Activated CD4-positive, alpha-beta T cell treated with anti-CD3 and anti-CD28 coated beads, Interleukin-10, Interleukin-2, amounts not matched to agents 100 ng/mL and 50 ng/mL, durations not matched to agents 16 hours and 8 hours (primary cell): ENCODE results near the gene ERBB2.

Experiments
- DNase-seq: peaks from one replicate; pipeline ENCODE4 v3.0.0-alpha.2; 2020

ERBB2 gene

DNA sequence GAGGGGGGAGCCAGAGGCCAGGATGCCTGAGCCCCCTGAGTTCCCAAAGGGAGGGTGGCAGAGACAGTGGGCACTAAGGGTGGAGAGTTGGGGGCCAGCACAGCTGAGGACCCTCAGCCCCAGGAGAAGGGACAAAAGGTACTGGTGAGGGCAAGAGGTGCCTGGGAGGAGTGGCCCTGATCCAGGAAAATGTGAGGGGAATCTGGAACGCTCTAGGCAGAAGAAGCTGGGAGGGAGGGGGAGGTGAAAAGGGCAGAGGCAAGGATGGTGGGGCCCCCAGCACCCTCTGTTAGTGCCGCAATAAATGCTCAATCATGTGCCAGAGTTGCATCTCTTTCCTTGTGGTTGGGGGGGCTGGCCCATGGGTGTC, 33.6 kb upstream of the ERBB2 start:
- no peak for DNase-seq

DNA sequence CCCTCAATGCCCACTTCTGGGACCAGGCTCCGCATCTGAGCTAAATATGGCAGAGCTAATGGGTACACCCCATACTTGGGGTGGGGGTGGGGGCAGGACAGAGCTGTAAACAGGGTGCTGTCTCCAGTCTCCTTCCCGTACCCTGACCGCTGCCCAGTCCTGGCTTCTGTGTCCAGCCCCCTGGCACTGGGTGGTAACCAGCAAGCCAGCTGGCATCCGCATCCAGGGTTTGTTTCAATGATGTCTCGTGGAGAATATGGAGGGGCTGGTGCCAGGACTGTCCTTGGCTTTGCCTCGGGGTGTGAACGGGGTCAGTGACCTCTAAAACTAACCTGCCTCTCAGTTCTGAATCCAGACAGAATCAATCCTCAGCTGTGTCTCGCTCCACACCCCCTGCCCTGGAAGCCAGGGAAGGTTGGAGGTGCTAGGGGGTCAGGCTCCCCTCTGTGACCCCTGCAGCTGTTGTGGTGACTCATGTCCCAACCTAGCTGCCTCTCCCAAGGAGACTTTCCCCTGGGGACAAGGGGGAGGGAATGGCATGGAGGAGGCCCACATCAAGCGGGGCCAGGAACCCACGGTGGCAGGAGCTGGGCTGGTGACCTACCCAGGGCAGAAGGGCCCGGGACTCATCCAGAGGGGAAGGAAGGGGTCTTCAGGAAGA, 33.1 kb upstream of the ERBB2 start:
- DNase-seq = no peak

DNA sequence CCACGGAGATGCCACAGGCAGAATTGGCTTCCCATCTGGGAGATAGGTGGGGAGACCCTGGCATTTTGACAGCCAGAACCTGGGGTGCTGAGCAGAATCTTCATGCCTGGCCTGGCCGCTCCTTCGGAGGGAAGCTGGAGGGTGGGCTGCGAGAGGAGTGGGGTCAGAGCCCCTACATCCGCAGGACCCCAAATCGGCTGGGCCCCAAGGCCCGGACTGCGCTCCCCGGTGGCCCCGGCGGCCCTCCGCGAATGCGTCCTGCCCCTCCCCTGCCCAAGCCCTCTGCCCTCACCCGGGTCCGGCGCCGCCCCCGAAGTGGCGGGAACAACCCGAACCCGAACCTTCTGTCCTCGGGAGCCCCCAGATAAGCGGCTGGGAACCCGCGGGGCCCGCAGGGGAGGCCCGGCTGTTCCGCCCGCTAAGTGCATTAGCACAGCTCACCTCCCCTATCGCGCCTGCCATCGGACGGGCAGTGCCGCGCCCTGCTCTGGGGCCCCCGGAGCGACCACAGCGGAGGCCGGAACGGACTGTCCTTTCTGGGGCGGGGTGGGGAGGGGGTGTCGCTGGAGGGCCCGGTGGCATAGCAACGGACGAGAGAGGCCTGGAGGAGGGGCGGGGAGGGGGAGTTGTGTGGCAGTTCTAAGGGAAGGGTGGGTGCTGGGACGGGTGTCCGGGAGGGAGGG, 32.5 kb upstream of the ERBB2 start:
- no peak for DNase-seq

DNA sequence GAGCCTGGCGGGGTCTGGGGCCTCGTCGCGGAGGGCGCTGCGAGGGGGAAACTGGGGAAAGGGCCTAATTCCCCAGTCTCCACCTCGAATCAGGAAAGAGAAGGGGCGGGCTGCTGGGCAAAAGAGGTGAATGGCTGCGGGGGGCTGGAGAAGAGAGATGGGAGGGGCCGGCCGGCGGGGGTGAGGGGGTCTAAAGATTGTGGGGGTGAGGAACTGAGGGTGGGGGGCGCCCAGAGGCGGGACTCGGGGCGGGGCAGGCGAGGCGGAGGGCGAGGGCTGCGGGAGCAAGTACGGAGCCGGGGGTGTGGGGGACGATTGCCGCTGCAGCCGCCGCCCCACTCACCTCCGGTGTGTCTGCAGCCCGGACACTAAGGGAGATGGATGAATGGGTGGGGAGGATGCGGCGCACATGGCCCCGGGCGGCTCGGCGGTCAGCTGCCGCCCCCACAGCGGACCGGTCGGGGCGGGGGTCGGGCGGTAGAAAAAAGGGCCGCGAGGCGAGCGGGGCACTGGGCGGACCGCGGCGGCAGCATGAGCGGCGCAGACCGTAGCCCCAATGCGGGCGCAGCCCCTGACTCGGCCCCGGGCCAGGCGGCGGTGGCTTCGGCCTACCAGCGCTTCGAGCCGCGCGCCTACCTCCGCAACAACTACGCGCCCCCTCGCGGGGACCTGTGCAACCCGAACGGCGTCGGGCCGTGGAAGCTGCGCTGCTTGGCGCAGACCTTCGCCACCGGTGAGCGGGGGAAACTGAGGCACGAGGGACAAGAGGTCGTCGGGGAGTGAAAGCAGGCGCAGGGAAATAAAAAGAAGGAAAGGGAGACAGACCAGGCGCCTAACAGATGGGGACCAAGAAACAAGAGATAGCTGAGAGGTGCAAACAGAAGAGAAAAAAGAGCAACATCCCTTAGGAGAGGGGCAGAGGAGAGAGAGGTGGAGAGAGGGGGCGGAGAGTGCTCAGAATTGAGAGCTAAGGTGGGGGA, 31.6 kb upstream of the ERBB2 start, which contains the start of gene PNMT:
TSS of gene PNMT (plus strand) at position 509 of the 980 bp plus-strand sequence. CDS start at position 532, 23 bp downstream.
- peak; percentile 73 for DNase-seq

DNA sequence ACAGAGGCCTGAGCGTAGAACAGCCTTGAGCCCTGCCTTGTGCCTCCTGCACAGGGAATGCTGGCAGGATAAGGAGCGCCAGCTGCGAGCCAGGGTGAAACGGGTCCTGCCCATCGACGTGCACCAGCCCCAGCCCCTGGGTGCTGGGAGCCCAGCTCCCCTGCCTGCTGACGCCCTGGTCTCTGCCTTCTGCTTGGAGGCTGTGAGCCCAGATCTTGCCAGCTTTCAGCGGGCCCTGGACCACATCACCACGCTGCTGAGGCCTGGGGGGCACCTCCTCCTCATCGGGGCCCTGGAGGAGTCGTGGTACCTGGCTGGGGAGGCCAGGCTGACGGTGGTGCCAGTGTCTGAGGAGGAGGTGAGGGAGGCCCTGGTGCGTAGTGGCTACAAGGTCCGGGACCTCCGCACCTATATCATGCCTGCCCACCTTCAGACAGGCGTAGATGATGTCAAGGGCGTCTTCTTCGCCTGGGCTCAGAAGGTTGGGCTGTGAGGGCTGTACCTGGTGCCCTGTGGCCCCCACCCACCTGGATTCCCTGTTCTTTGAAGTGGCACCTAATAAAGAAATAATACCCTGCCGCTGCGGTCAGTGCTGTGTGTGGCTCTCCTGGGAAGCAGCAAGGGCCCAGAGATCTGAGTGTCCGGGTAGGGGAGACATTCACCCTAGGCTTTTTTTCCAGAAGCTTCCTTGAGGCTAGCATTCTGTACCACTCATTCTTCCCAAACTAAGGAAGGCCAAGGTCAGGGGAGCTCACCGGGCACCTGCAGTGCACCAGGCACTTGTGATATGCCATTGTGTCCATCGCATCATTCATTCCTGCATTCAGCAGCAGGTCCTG, 29.7 kb upstream of the ERBB2 start:
- no peak for DNase-seq

DNA sequence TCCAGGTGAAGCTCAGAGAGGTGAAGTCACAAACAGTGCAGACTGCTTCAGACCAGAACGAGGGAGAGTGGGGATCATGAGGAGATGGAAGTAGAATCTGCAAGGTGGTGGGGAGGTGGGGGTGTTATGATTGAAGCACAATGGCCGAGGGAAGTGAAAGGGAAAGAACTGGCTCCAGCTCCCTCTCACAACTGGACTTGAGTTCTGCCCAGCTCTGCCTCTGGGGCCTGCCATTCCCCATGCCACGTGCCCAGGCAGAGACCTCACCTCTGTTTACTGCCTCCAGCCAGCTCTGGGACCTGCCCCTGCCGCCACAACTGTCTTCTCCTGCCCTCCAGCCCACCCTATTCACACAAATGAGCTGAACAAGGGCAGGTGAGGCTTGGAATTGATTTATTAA, 29.1 kb upstream of the ERBB2 start:
- DNase-seq = no peak

DNA sequence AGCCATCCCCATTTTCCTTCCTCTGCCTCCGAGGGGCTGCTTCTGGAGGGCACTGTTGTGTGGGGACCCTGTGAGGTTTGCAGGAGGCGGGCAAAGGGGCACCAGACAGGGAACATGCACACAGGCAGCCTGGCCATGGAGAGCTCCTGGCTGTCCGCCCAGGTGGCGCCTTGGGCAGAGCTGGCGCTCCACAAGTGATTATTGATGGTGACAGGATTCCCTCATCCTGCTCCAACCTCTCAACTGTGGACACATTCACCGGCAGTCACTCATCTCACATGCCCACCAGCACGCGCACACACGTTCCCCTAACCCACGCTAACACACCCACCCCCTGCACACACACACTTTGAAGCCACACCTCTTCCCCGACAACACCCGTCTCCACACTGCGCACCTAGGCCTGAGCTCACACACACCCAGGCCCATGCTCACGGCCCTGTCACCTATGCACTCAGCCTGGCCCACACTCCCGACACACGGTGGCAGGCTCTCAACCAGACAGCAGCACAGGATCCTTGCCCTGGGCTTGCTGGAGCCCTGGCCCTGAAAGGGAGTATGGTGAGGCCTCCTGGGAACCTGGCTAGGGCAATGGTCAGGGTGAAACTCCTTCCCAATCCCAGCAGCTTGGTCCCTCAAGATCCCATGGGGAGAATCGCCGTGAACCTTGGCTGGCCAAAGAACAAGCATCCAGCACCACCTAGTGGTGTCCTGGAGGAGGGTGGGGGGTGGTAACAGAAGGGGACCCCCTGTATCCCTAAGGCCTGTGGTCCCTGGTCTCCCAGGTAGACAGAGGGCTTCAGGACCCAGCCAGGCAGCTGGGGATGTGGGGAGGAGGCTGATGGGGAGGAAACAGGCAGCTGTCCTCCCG, 28.0 kb upstream of the ERBB2 start:
- DNase-seq = no peak

DNA sequence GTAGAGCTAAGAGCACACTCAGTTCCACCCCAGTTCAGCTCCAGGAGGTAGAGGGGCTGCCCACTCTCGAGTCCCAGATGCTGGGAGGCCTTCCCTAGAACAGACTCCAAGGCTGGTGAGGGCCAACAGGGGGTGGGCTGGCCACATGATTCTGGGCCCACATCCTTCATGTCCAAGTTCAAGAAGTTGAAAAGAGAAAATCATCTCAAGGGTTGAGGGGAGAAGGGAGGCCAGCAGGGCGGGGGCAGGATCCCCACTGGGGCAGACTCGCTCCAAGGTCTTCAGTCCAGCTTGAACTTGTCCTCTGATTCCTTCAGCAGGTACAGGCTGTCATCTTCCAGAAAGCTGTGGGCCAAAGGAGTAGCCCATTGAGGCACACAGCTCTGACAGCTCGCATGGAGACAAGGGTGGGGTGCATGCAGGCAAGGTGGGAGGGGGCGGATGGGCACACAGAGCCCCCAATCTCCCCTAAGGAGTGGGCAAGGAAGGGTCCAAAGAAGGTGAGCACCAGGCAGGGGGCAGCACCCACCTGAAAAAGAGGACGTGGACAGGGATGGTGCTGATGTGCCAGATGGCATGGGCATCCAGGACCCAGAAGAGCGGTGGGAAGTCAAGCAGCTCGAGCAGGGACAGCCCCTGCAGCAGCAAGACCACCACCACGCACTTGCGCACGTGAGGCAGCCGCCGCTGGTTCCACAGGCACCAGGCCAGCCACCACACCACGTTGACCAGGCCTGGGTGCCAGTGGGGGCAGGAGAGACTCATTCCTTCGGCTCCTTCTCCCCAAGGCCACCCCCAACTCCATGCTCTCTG, 27.1 kb upstream of the ERBB2 start:
- no peak for DNase-seq

DNA sequence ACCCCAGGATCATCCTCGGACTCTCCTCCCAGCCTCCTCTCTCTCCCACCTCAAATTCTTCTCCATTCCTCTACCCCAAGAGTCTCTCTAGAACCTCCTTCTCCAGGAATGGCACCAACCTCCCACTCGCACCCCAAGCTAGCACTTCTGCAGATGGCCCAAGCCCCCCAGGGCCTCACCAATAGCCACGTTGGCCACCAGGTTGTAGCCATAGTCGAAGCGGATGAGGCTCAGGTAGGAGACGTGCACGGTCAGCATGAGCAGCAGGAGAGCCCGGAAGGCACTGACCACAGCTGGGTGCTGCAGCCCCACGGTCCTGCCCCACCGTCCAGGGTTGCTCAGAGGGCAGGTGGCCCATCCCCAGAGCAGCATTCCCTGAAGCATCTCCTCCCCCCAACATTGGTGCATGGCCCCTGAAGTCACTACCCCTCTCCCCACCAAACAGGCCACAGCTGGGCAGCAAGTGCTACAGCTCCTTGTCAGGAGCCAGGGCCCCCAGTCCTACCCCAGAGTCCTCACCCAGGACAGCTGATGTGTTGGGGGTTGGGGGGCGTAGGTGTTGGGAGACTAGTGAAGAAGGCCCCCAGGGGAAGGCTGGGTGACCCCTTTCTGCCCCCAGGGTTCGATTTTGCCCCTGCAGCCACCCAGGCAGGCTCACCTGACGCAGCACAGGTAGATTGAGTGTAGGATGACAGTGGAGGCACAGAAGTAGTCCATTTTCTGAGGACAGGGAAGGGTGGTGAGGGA, 26.4 kb upstream of the ERBB2 start:
- DNase-seq = no peak

DNA sequence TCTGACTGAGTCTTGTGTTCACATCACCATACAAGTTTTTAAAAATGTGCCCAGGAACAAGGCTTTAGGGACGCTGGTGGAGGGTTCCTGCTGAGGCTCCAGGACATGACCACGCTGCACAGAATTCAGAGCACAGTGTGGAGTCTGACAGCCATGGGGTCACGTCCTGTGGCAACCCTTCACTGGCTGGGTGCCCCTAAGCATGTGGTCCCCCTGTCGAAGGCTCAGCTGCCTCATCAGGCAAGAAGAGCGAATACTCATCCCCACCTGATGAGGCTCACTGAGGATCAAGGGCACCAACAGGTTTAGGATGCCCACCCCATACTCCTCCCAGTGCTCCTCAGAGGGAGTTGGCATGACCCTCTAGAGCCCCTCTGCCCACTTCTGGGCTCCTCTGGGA, 25.7 kb upstream of the ERBB2 start:
- no peak for DNase-seq

DNA sequence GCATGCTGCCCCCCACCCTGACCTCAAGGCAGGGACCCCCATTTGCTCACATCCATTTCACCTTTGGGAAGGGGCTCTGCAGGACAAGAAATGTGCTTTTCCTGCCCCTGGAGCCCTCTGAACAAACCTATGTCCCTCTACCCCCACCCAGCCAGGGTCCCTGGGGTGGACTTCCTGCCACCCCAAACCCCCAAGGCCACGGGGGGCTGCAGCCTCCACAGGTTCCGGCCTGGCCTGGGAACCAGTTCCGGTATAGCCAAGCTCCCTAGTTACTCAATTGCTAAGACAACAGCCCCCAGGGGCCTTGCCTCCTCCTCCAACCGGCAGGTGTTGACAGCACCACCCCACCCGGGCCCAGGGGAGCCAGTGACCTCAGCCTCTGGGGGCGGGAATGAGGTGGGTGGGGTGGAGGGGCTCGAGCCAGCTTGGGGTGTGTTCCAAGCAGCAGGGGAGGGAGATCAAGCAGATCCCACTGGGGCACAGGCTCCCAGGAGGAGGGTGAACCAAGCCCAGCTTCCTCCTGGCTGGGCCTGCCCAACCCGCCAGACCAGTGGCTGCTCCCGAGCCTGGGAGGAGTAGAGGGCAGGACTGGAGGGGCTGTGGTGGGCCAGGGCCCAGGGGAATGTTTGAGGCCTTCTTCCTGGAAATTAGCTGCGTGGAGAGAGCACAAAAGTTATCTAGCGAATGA, 25.0 kb upstream of the ERBB2 start:
- DNase-seq = no peak

DNA sequence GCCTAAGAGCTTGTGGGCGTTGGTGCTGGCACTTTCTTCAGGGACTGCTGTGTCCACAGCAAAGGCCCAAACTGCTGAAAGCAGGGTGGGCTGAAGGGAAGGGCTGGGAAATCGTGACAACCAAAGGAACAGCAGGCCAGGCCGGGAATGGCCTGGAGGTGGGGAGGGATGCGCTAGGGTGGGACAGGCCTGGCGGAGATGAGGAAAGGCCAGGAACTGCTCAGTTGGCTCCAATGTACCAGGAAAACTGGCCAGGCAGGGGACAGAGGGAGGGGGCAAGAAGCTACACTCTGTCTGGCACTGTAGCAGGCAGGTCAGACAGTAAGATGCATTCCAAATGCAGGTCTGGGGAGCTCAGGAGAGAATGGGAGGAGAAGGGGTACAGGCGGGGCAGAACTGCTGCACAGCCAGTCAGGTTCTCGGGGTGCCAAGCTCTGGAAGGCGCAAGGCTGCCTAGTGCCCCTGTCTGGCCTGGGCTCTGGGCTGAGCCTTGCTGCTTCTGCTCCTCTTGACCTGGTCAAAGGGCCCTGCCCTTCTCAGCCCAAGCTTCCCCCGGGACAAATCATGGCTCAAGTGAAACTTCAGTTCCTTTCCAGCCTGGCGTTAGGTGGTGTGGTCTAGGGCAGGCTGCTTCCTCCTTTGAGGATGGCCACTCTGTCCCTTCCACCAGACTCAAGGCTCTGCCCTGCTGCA, 24.3 kb upstream of the ERBB2 start:
- DNase-seq = no peak

DNA sequence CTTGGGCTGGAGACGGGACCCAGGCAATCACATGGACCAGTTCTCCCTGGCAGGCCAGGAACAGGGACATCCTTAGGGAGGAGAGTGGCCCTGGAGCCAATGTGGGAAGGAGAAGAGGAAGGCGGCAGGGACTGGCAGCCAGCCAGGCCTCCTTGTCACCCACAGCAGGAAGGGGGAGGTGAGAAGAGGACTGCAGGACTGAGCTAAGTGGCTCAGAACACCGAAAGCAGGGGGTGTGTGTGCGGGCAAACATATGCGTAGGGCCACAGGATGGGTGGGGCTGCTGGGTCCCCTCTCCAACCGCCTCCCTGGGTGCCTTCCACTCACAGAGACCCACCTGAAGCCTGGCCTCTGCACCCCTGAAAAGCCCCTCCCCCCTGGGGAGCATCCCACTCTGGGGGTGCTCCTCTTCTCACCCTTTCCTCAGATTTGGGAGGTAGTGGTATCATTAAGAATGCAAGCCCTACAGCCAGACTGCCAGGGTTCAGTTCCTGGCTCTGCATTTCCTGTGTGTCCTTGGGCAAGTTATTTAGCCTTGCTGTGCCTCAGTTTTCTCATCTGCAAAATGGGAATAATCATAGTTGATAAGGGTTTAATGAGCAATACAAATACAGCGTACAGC, 23.6 kb upstream of the ERBB2 start:
- peak; percentile 65 for DNase-seq

DNA sequence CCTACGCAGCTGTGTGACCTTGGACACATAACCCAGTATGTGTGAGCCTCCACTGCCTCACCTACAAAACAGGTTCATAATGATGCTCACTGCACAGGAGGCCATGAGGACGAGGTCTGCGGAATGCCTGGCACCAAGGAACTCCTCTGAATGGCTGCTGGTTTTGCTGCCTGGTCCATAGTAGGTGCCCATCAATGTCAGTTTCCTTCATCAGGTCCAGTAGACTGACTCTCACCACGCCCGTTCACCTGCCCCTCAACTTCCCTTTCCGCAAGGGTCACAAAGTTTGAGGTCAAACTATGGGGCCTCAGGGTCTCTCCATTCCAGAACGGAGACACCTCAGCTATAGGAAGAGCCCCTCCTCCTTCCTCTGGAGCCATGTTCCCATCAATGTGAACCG, 22.8 kb upstream of the ERBB2 start:
- no peak for DNase-seq

DNA sequence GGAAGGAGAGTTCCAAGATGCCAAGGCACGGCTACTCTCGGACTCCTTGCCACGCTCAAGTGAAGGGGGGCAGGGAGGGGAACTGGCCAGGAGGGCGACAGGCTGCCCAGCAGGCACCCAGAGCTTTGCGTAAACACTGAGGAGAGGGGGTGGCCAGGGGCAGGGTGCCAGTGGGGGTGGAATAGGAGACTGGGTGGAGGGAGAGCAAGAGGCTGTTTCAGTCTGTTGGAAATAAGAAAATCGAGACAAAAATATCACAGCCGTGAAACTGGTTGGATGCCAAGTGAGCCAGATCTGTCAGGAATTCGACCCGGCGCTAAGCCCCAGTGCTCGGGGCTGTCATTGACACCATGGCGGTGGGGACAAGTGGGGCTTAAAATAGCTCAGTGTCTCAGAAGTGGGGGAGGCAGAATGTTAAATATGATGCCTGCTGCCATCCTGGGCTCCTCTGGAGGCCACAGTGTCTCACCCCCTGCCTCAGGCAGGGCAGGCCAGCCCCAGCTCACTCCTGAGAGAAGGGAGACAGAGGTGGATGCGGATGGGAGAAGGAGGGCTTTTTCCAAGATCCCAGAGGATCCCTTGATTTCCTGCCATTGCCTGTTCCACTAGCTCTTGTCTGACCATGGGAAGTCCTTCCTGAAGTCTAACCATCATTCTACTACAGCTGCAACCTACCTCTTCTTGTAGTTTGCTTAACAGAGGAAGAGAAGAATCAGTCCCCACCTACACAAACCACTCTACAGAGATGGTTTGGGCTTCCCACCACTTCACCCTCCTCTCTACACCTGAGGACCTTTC, 22.1 kb upstream of the ERBB2 start:
- DNase-seq = no peak

DNA sequence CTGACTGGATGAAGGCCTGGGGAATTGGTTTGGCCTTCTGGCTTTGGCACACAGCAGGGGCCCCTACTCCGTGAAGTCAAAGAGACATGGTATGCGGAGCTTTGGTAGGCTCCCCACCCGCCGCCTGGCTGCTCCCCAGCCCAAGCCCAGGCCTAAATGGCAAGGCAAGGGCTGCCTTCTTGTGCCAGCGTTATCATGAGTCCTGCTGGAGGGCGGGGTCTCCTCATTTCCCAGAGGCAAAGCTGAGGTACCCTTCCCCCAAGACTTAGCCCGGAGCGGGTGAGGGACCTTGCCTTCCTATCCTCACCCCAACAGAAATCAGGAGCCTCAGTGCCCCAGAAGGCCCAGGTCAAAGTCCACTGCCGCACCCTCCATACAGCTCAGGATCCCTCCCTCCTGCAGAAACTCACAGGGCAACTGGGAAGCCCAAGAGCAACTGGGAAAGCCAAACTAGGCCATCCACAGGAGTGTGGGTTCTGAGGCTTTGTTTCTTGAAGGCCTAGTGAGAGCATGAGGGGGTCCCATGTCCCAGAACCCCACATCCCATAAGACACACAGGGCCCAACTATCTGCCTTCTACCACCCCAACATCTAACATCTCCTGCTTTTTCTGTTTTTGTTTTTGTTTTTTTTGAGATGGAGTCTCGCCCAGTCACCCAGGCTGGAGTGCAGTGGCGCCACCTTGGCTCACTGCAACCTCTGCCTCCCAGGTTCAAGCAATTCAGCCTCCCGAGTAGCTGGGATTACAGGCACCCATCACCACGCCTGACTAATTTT, 21.3 kb upstream of the ERBB2 start:
- DNase-seq = no peak
